ENCODE data around the gene CCNF.
"Not testable (repeated sequence)": the region's sequence is repeated elsewhere in the genome, so short reads cannot be mapped to it uniquely, and the experiment has no call there.

The CCNF gene

GRCh38 chr16:2429034-2429770 is at the start of gene CCNF:
CCNF (plus strand) TSS chr16:2429447; CDS start chr16:2429482, 35 bp downstream.
- DNase-seq = peak; percentile 88

GRCh38 chr16:2383501-2383900 is 45.7 kb upstream of the CCNF start:
- no peak for DNase-seq

GRCh38 chr16:2384426-2384825 is 44.8 kb upstream of the CCNF start:
- no peak for DNase-seq

GRCh38 chr16:2385190-2385836 is 43.9 kb upstream of the CCNF start:
- DNase-seq = peak; percentile 13

- not testable (repeated sequence) for DNase-seq
These were observed 43.3 kb upstream of the CCNF start for GRCh38 chr16:2385982-2386381.

- DNase-seq = no peak
These were observed 42.3 kb upstream of the CCNF start for GRCh38 chr16:2386990-2387389.

GRCh38 chr16:2388139-2388874 is 40.9 kb upstream of the CCNF start:
- DNase-seq = no peak

GRCh38 chr16:2388875-2389433 is 40.3 kb upstream of the CCNF start:
- no peak for DNase-seq

- DNase-seq = no peak
These were observed 37.2 kb upstream of the CCNF start for GRCh38 chr16:2392025-2392424.

- DNase-seq = no peak
These were observed 30.7 kb upstream of the CCNF start for GRCh38 chr16:2398520-2398919.

GRCh38 chr16:2404099-2404498 is 25.1 kb upstream of the CCNF start:
- no peak for DNase-seq

- DNase-seq = no peak
These were observed 14.2 kb upstream of the CCNF start for GRCh38 chr16:2415085-2415484.

GRCh38 chr16:2420035-2420434 is 9.2 kb upstream of the CCNF start:
- no peak for DNase-seq

GRCh38 chr16:2422123-2422867 is 7.0 kb upstream of the CCNF start:
- DNase-seq = no peak

GRCh38 chr16:2424061-2425007 is 4.9 kb upstream of the CCNF start:
- DNase-seq = no peak

GRCh38 chr16:2425008-2425518 is 4.2 kb upstream of the CCNF start:
- no peak for DNase-seq

GRCh38 chr16:2425825-2426430 is 3.3 kb upstream of the CCNF start:
- DNase-seq = no peak

GRCh38 chr16:2426941-2427361 is 2.3 kb upstream of the CCNF start:
- no peak for DNase-seq

- no peak for DNase-seq
These were observed 1.7 kb upstream of the CCNF start for GRCh38 chr16:2427526-2427925.

GRCh38 chr16:2428051-2428783 is 1.0 kb upstream of the CCNF start:
- no peak for DNase-seq

- no peak for DNase-seq
These were observed 538 bp upstream of the CCNF start for GRCh38 chr16:2428784-2429033.

Data from kidney glomerular epithelial cell (primary cell).